A673 (cell line): ENCODE measurements around the gene ABHD16A.

Source experiments
- CTCF ChIP-seq: fragments of 300-800, 200-600 bp; sonication (generic); conservative IDR thresholded peaks from 2 replicates; pipeline ENCODE4 v1.5.1; 2017; ENCODE audit warnings: low read depth, mild to moderate bottlenecking, antibody characterized with exemption, low read length, moderate library complexity, mixed read lengths
- EZH2 ChIP-seq: fragments of 200-600 bp; sonication (generic); IDR thresholded peaks from 2 replicates; pipeline ENCODE4 v1.6.1; 2017; ENCODE audit warnings: borderline replicate concordance, low read depth, mild to moderate bottlenecking, mixed read lengths, antibody characterized with exemption, low read length; ENCODE audit not compliant: poor library complexity, severe bottlenecking

- no peak for TF ChIP-seq CTCF
- no peak for TF ChIP-seq EZH2
These were observed 38.2 kb downstream of the ABHD16A start, which contains the start of gene GPANK1 for GRCh38 chr6:31664790-31665500.
